Heart right ventricle (tissue), 16 donors: ENCODE measurements around the gene RAD18. TPM values are rescaled to one million over a fixed set of nuclear protein-coding genes. Genes with fewer than 3 reads are reported as not detected.

Source experiments
- ATAC-seq, 8 donors: fragments of 200-7000 bp; cut with Tn5 transposase; one replicate each; pipeline ENCODE4 v1.9.1; 2020; ENCODE audit warnings: mild to moderate bottlenecking in 8 of 8, moderate library complexity in 8 of 8, moderate number of reproducible peaks in 1 of 8
- DNase-seq, 2 donors: peaks; one replicate each; pipeline ENCODE4 v3.0.0-alpha.2; 2020
- H3K27ac ChIP-seq, 10 donors: fragments of 200-600 bp; sonication (generic) in 2 of 10; one replicate each; pipeline versions ENCODE4 v1.5.0 to v1.8.0; 2020 to 2022; ENCODE audit warnings: mild to moderate bottlenecking in 3 of 10
- H3K27me3 ChIP-seq, 7 donors: fragments of 200-600 bp; one replicate each; pipeline ENCODE4 v1.8.0; 2021 to 2022; ENCODE audit warnings: mild to moderate bottlenecking in 2 of 7
- H3K36me3 ChIP-seq, 9 donors: fragments of 200-600 bp; sonication (generic) in 1 of 9; one replicate each; pipeline versions ENCODE4 v1.5.0 to v1.8.0; 2020 to 2022; ENCODE audit warnings: mild to moderate bottlenecking in 2 of 9
- H3K4me1 ChIP-seq, 9 donors: fragments of 200-600 bp; sonication (generic) in 1 of 9; one replicate each; pipeline versions ENCODE4 v1.5.0 to v1.8.0; 2020 to 2022; ENCODE audit warnings: mild to moderate bottlenecking in 4 of 9
- H3K4me3 ChIP-seq, 10 donors: fragments of 200-600 bp; sonication (generic) in 2 of 10; one replicate each; pipeline versions ENCODE4 v1.5.0 to v1.8.0; 2020 to 2022; ENCODE audit warnings: mild to moderate bottlenecking in 7 of 10, moderate library complexity in 2 of 10
- H3K9me3 ChIP-seq, 11 donors: fragments of 200-600 bp in 10 of 11; sonication (generic) in 2 of 11; one replicate each; pipeline versions ENCODE4 v1.5.0 to v1.8.0; 2013 to 2022; ENCODE audit warnings: mild to moderate bottlenecking in 2 of 11, control low read depth in 1 of 11, moderate library complexity in 1 of 11
- WGBS, 2 donors: extraction: QIAGEN DNeasy Blood & Tissue Kit; methylation state at CpG; one replicate each; pipeline ENCODE4 v1.1.7; 2013; ENCODE audit warnings: inconsistent platforms in 1 of 2; 5-methylcytosine and 5-hydroxymethylcytosine counted together
- intact Hi-C, 10 donors: fragments of 100-400 bp; cut with DNase I; formaldehyde crosslinking; loops; one replicate each; pipeline versions ENCODE4 v1.11.1 to v1.14.2; 2022
- polyA plus RNA-seq, 2 donors: library from polyadenylated mRNA; stranded (reverse); fragments of 200-250 nt; gene quantifications; one replicate each; pipeline ENCODE4 v1.2.3, GENCODE V29; 2013
- total RNA-seq, 10 donors: library from RNA; stranded (reverse); fragmentation: NEBNext Ultra II Directional in 3 of 10; extraction: Animal tissue kit (Norgen Biotek cat#: 25700) in 3 of 10; gene quantifications; one replicate each; pipeline versions ENCODE4 v1.2.1 to v1.2.4, GENCODE V29; 2021 to 2023
- TF ChIP-seq, protein P1 (sequence below), 9 donors: fragments of 200-600 bp; sonication (generic) in 2 of 9; IDR thresholded peaks; one replicate each; pipeline versions ENCODE4 v1.5.0 to v1.8.0; 2021 to 2022; ENCODE audit warnings: antibody characterized with exemption in 9 of 9, mild to moderate bottlenecking in 5 of 9, moderate library complexity in 1 of 9
- donor health status: Arrhythmogenic right ventricular cardiomyopathy.
- donor health status: ischemic (EF 13 %, LVEDD 7.1; RV severe dilation, severe dysfunction).
- donor health status: healthy with polysubstance abuse.
- donor health status: DM: no; HTN: yes; CAD: no.
- donor health status: DM: no; HTN: no; CAD: no.
- donor health status: ischemic (EF 25% LVEDD 6.9; RV normal size, moderate dysfunction).
- donor health status: ischemic (EF 25% LVEDD 5.7; RV mildly dilated, moderate dysfunction).
- donor health status: healthy.
- donor health status: DM: yes; HTN: yes; CAD: no.
- donor health status: Ischemic cardiomyopathy.
- donor health status: ischemic (EF 35%, LVEDD 5.7; RV mildly dilated, moderate dysfunction).
- donor health status: nonischemic (EF 11% LVEDD 7.7; RV severe dilation, severe dysfunction).
- donor health status: DM: yes; HTN: yes; CAD: no.
- donor health status: PGD.
- donor health status: ischemic (EF 29% LVEDD 5.4; RV normal size, mild dysfunction).
- donor health status: nonischemic (EF 23%, LVEDD 6.1; RV moderate dilation, normal function).

Gene RAD18
- total and polyA plus RNA-seq, 12 donors: 0.97 to 4.6 (median 2.8) TPM

DNA sequence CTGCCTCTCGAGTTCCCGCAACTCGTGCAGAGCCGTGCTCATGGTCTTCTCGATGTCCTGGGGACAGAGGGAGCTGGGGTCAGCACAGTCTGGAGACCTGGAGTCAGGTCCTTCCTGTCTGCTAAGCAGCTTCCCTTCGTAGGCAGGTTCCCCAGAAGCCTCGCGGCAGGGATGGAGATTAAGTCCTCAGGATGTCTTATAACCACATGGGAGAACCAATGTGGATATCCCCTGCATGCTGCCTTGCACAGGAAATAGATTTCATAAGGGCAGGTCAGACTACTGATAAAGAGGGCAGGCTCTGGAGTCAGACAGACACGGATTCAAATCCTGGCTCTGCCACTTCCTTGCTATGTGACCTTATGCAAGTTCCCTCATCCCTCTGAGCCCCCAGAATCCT lies 22.6 kb upstream of the RAD18 start:
- peaks cover 0 to 5% (median 0%) of the 10 kb centered on the region in 9 donors for H3K36me3 ChIP-seq
- H3K9me3 ChIP-seq: no peaks in the 10 kb centered on the region
- TF ChIP-seq, protein P1, sequence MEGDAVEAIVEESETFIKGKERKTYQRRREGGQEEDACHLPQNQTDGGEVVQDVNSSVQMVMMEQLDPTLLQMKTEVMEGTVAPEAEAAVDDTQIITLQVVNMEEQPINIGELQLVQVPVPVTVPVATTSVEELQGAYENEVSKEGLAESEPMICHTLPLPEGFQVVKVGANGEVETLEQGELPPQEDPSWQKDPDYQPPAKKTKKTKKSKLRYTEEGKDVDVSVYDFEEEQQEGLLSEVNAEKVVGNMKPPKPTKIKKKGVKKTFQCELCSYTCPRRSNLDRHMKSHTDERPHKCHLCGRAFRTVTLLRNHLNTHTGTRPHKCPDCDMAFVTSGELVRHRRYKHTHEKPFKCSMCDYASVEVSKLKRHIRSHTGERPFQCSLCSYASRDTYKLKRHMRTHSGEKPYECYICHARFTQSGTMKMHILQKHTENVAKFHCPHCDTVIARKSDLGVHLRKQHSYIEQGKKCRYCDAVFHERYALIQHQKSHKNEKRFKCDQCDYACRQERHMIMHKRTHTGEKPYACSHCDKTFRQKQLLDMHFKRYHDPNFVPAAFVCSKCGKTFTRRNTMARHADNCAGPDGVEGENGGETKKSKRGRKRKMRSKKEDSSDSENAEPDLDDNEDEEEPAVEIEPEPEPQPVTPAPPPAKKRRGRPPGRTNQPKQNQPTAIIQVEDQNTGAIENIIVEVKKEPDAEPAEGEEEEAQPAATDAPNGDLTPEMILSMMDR (IDR thresholded peaks at IDR 0.05): no peak
- intact Hi-C loops: loop anchor here in 8 of 10 donors (5.0 kb wide), 4 partner anchors 81 to 316 kb away; no protein-coding TSS in a partner anchor
- H3K4me3 ChIP-seq: no peak overlapping the region
- ATAC-seq (no peak), DNase-seq (no peak)
- peaks cover 0 to 31% (median 8%) of the 10 kb centered on the region in 9 donors for H3K4me1 ChIP-seq
- H3K27me3 ChIP-seq: no peaks in the 10 kb centered on the region
- WGBS, 2 donors: 76 to 79% methylated on average over 9 of the region's 9 CpGs
- no peak overlapping the region for H3K27ac ChIP-seq

DNA sequence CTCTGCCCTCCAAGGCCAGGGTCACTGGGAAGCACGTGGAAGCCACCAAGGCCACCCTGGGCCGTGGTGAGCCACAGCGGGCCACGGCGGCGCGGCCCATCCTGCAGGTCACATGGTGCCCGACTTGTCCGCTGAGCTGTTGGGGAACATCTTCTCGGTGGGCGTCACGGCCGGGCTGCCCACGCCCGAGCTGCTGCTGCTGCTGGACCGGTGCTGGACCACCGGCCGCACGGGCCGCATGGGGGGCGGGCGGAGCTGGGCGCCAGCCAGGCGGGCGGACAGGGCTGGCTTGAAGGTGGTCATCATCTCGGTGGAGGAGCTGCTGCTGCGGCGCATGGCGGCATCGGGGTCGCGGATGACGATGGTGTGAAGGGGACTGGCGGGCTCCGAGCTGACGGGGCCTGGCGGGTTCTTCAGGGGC lies 22.1 kb upstream of the RAD18 start:
- intact Hi-C loops: loop anchor here in 8 of 10 donors (5.0 kb wide), 4 partner anchors 82 to 317 kb away; no protein-coding TSS in a partner anchor
- TF ChIP-seq, protein P1 (IDR thresholded peaks at IDR 0.05): no peak
- H3K36me3 ChIP-seq: peaks cover 0 to 5% (median 0%) of the 10 kb centered on the region in 9 donors
- ATAC-seq: no peak
- peaks cover 0 to 32% (median 8%) of the 10 kb centered on the region in 9 donors for H3K4me1 ChIP-seq
- WGBS, 2 donors: 98% methylated on average over 31 to 37 of the region's 37 CpGs
- no peak overlapping the region for H3K4me3 ChIP-seq
- no peaks in the 10 kb centered on the region for H3K9me3 ChIP-seq
- H3K27me3 ChIP-seq: no peaks in the 10 kb centered on the region
- no peak for DNase-seq
- H3K27ac ChIP-seq: no peak overlapping the region

DNA sequence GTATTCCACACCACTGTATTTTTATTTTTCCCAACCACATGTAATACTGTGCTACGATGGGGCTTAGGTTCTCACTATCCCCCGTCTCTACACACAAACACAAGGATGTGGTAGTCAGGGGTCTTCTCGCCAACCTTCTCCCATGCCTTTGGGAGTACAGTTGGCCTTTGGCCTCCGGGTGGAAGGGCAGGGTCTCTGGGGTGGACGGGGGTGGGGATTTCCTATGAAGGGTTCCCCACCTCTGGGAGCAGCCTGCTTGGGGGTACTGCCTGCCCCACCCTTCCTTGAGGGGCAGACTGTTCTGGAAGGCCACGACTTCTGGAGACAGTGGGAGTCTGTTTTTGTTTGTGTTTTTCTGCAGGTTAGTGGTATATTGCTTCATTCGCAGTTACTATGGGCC lies 21.3 kb upstream of the RAD18 start:
- peaks cover 0 to 5% (median 0%) of the 10 kb centered on the region in 9 donors for H3K36me3 ChIP-seq
- peaks cover 0 to 2% (median 0%) of the 10 kb centered on the region in 11 donors for H3K9me3 ChIP-seq
- H3K4me1 ChIP-seq: peaks cover 0 to 32% (median 8%) of the 10 kb centered on the region in 9 donors
- no peak overlapping the region for H3K27ac ChIP-seq
- intact Hi-C loops: no loop called here
- ATAC-seq (no peak), DNase-seq (no peak)
- H3K4me3 ChIP-seq: no peak overlapping the region
- TF ChIP-seq, protein P1 (IDR thresholded peaks at IDR 0.05): no peak
- 86 to 89% methylated on average over 7 of the region's 7 CpGs for WGBS, 2 donors
- no peaks in the 10 kb centered on the region for H3K27me3 ChIP-seq

DNA sequence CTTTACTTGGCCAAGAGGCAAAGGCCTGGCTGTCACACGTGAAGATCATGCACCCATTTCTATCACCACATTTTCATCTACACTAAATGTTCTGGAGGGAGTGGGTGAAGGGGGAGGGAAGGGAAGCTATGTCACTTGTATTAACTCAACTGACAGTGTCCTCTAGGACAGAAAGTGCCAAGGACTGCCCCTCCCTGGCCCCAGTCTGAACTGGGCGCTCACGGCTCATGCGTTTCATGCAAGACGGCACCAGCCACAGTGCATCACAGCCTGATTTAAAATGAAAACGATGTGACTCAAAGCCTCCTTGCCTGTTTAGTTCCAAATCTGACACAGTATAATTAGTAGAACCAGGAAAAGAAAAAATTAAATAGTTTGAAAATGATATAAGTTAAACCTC lies 20.8 kb upstream of the RAD18 start:
- H3K4me3 ChIP-seq: no peak overlapping the region
- no peak for DNase-seq
- no peak overlapping the region for H3K27ac ChIP-seq
- peaks cover 0 to 32% (median 8%) of the 10 kb centered on the region in 9 donors for H3K4me1 ChIP-seq
- TF ChIP-seq, protein P1 (IDR thresholded peaks at IDR 0.05): no peak
- intact Hi-C loops: no loop called here
- ATAC-seq: no peak
- WGBS, 2 donors: 90 to 98% methylated on average over 6 of the region's 6 CpGs
- peaks cover 0 to 5% (median 0%) of the 10 kb centered on the region in 9 donors for H3K36me3 ChIP-seq
- peaks cover 0 to 6% (median 0%) of the 10 kb centered on the region in 11 donors for H3K9me3 ChIP-seq
- H3K27me3 ChIP-seq: no peaks in the 10 kb centered on the region
